ENCODE data around the gene KDM4D. TPM values are rescaled to one million over a fixed set of nuclear protein-coding genes. Genes with fewer than 3 reads are reported as not detected.

Gene KDM4D
- total and polyA plus RNA-seq, 9 of the 15 experiments (the other 6 are each of a cell fraction or from before 2014, with no cell fraction given) = 0.34 to 1.1 (median 0.50) TPM

DNA sequence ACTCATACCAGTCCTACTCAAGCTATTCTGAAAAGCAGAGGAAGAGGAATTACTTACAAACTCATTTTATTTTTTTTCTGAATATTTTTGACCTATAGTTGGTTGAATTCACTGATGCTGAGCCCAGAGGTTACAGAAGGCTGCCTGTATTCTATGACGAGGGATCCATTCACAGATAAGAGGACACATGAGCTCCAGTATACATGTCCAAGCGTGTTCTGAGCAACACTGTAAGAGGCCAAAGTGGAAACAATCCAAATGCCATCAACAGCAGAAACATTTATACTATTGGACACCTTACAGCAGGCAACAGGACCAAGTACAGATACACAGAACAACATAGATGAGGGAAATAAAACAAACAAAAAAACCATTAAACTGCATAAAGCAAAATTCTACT lies 61.8 kb downstream of the KDM4D start:
- no peaks in the 10 kb centered on the region for H3K4me1 ChIP-seq (replicated peaks in 1 of 2; ENCODE audit: control insufficient read depth in 2 of 2, insufficient read depth in 2 of 2, low read length in 2 of 2)
- H3K36me3 ChIP-seq (ENCODE audit: control insufficient read depth, insufficient read depth, low read length) = no peaks in the 10 kb centered on the region
- ChIA-PET POLR2A (interaction anchor here (1.1 kb wide), 1 partner anchor 11 kb away, joined by 5 read pairs; no protein-coding TSS in a partner anchor), CTCF (ENCODE audit: low intra/inter-chr PET ratio) (no interaction called here)
- no peaks in the 10 kb centered on the region for H3K9me3 ChIP-seq (replicated peaks; ENCODE audit: control insufficient read depth, insufficient read depth, low read depth, low read length)
- intact Hi-C loops (cut with micrococcal nuclease) = no loop called here
- WGBS (ENCODE audit: insufficient coverage, low coverage, missing lambda C conversion rate) = 10% methylated on average over 2 of the region's 2 CpGs
- H3K4me2 ChIP-seq (ENCODE audit: insufficient read depth, low read length) = no peak overlapping the region
- no peak overlapping the region for H2AFZ ChIP-seq (ENCODE audit: low read depth, low read length)
- H3K9me1 ChIP-seq (ENCODE audit: control insufficient read depth, insufficient read depth, low read length) = no peaks in the 10 kb centered on the region
- in situ Hi-C loops (cut with MboI) = no loop called here
- no peak for ATAC-seq
- FAIRE-seq = no peak
- BruUV-seq (replicated peaks) = no TSS peak
- H3K79me2 ChIP-seq (ENCODE audit: control insufficient read depth, insufficient read depth, low read length) = no peaks in the 10 kb centered on the region
- H3K4me3 ChIP-seq = no peak overlapping the region
- H3K27me3 ChIP-seq (ENCODE audit: control insufficient read depth in 2 of 2, insufficient read depth in 2 of 2, low read length in 2 of 2) = no peaks in the 10 kb centered on the region
- no peak overlapping the region for H3K9ac ChIP-seq (ENCODE audit: insufficient read depth in 1 of 2, low read depth in 2 of 2, low read length in 2 of 2)
- H3K27ac ChIP-seq (ENCODE audit: extremely low read depth, low read depth, low read length) = no peak overlapping the region
- DNase-seq (ENCODE audit: extremely low read depth in 1 of 4, low spot score in 3 of 4) = no peak
- H4K20me1 ChIP-seq (replicated peaks; ENCODE audit: control insufficient read depth, insufficient read depth, low read length) = no peaks in the 10 kb centered on the region
- TF ChIP-seq SIRT6 (IDR thresholded peaks at IDR 0.05; ENCODE audit: low read depth, low read length) = no peak
- no peak for TF ChIP-seq NRF1 (conservative IDR thresholded peaks at IDR 0.05 in 1 of 2, IDR thresholded peaks at IDR 0.05 in 1 of 2)
- no peak for TF ChIP-seq THRAP3 (IDR thresholded peaks at IDR 0.05; ENCODE audit: borderline replicate concordance)
- TF ChIP-seq PKNOX1 (IDR thresholded peaks at IDR 0.05) = no peak
- TF ChIP-seq, protein P1, sequence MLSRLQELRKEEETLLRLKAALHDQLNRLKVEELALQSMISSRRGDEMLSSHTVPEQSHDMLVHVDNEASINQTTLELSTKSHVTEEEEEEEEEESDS (CRISPR knock-in tag; IDR thresholded peaks at IDR 0.05) = no peak
- no peak for TF ChIP-seq ZBTB11 (CRISPR knock-in tag; IDR thresholded peaks at IDR 0.05)
- no peak for TF ChIP-seq BACH1 (tag; IDR thresholded peaks at IDR 0.05)
- no peak for TF ChIP-seq ZNF277 (CRISPR knock-in tag; IDR thresholded peaks at IDR 0.05; ENCODE audit: borderline replicate concordance)
- no peak for TF ChIP-seq TEAD4 (IDR thresholded peaks at IDR 0.05; ENCODE audit: low read length)
- TF ChIP-seq TEAD4 (CRISPR knock-in tag; IDR thresholded peaks at IDR 0.05; ENCODE audit: borderline replicate concordance) = no peak
- no peak for TF ChIP-seq GATAD2B (IDR thresholded peaks at IDR 0.05; ENCODE audit: borderline replicate concordance)
- TF ChIP-seq JUN (IDR thresholded peaks at IDR 0.05; ENCODE audit: borderline replicate concordance, low read depth, low read length) = no peak
- TF ChIP-seq JUN (CRISPR knock-in tag; IDR thresholded peaks at IDR 0.05; ENCODE audit: borderline replicate concordance) = no peak
- TF ChIP-seq, protein P2, sequence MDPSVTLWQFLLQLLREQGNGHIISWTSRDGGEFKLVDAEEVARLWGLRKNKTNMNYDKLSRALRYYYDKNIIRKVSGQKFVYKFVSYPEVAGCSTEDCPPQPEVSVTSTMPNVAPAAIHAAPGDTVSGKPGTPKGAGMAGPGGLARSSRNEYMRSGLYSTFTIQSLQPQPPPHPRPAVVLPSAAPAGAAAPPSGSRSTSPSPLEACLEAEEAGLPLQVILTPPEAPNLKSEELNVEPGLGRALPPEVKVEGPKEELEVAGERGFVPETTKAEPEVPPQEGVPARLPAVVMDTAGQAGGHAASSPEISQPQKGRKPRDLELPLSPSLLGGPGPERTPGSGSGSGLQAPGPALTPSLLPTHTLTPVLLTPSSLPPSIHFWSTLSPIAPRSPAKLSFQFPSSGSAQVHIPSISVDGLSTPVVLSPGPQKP (CRISPR knock-in tag; IDR thresholded peaks at IDR 0.05) = no peak
- TF ChIP-seq ZNF766 (CRISPR knock-in tag; conservative IDR thresholded peaks at IDR 0.05) = no peak

Data from K562 (cell line).